Body of pancreas (tissue), 4 donors: ENCODE data around the gene CENPO.

ENCODE experiments used
- POLR2A ChIP-seq, 3 donors: fragments of 450-650 bp; IDR thresholded peaks; one replicate each; pipeline ENCODE4 v1.6.1; 2016; ENCODE audit warnings: antibody characterized with exemption in 3 of 3, mild to moderate bottlenecking in 2 of 3
- TF ChIP-seq, protein P1 (sequence below), 7 experiments: fragments of 450-650 bp in 4 of 7; fragments of 200-600 bp in 3 of 7; sonication (generic) in 3 of 7; IDR thresholded peaks; one replicate each; pipeline ENCODE4 v1.5.1; 2016 to 2019; ENCODE audit warnings: antibody characterized with exemption in 7 of 7

DNA sequence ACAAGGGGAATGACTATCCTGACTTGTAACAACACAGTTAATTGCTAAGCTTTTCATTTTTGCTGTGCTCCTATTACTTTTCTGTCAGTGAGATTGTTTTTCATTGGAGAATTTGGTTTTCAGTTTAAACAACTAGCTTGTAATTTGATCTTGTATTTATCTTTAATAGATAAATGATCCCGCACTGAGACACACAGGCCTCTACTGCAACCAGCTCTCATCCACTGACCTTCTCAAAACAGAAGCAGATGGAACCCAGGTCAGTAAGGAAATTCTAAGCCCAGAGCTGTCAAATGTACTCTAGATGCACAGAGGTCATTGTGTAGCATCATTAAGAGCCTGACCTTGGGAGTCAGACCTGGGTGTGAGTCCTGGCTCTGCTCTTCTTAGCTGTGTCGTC, 30.7 kb upstream of the CENPO start:
- TF ChIP-seq, protein P1, sequence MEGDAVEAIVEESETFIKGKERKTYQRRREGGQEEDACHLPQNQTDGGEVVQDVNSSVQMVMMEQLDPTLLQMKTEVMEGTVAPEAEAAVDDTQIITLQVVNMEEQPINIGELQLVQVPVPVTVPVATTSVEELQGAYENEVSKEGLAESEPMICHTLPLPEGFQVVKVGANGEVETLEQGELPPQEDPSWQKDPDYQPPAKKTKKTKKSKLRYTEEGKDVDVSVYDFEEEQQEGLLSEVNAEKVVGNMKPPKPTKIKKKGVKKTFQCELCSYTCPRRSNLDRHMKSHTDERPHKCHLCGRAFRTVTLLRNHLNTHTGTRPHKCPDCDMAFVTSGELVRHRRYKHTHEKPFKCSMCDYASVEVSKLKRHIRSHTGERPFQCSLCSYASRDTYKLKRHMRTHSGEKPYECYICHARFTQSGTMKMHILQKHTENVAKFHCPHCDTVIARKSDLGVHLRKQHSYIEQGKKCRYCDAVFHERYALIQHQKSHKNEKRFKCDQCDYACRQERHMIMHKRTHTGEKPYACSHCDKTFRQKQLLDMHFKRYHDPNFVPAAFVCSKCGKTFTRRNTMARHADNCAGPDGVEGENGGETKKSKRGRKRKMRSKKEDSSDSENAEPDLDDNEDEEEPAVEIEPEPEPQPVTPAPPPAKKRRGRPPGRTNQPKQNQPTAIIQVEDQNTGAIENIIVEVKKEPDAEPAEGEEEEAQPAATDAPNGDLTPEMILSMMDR (IDR thresholded peaks at IDR 0.05): no peak
- TF ChIP-seq POLR2A (IDR thresholded peaks at IDR 0.05): no peak
